ENCODE results near the gene GMDS. TPM values are rescaled to one million over a fixed set of nuclear protein-coding genes. Genes with fewer than 3 reads are reported as not detected.

The GMDS gene
- total and polyA plus RNA-seq, 2 of the 4 experiments (the other 2 are of a cell fraction): 7.3 to 21.9 TPM

DNA sequence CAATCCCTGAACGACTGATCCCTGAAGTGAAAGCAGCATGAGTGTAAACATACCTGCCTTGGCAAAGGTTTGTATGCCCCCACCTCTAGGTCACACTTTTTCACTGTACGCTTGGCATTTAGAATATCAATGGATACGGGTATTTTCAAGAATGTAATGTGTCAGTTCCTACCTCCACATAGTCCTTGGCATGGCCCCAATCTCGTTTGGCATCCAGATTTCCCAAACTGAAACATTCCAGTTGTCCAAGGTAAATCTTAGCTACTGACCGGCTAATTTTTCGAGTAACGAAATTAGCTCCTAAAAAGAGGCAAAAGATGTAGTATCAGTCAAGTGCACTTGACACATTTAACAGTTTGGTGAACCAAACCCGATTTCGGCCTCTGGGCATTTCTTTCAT, 315.5 kb downstream of the GMDS start:
- H2BK15ac ChIP-seq (ENCODE audit: low read depth, low read length): no peak overlapping the region
- H3K4me2 ChIP-seq (ENCODE audit: low read depth, low read length): no peak overlapping the region
- ATAC-seq (ENCODE audit: low read depth): no peak
- in situ Hi-C loops (cut with MboI; ENCODE audit: low sequenced_read_pairs) (no loop called here), dilution Hi-C loops (cut with HindIII; ENCODE audit: low sequenced_read_pairs, unreplicated experiment) (no loop called here), intact Hi-C loops (cut with micrococcal nuclease) (no loop called here)
- H3K9me1 ChIP-seq (ENCODE audit: insufficient read depth, low read length): peaks cover 3% of the 10 kb centered on the region; the same call in 1 of the 2 replicates
- H3K27me3 ChIP-seq (ENCODE audit: control insufficient read depth, insufficient read depth, low read length): no peaks in the 10 kb centered on the region
- H3K4me3 ChIP-seq (ENCODE audit: insufficient read depth, low read depth, low read length): no peak overlapping the region
- H2AK9ac ChIP-seq (replicated peaks; ENCODE audit: low read depth, low read length, poor library complexity): no peak overlapping the region
- no peak overlapping the region for H3K27ac ChIP-seq (ENCODE audit: insufficient read depth, low read length)
- H3K36me3 ChIP-seq (ENCODE audit: control insufficient read depth, insufficient read depth, low read length): peaks cover 1% of the 10 kb centered on the region; the same call in 1 of the 2 replicates
- no CpG with 5 or more reads among the region's 9 CpGs for WGBS, 2 experiments (ENCODE audit: extremely low coverage in 2 of 2, insufficient read length in 1 of 2)
- ChIA-PET POLR2A (ENCODE audit: unreplicated experiment) (no interaction called here), CTCF (interaction anchor here (1.3 to 1.6 kb wide), 2 partner anchors 10 to 12 kb away, joined by 4 to 5 read pairs; no protein-coding TSS in a partner anchor)
- no peaks in the 10 kb centered on the region for H3K9me3 ChIP-seq (ENCODE audit: control insufficient read depth, insufficient read depth, low read length)
- H4K8ac ChIP-seq (ENCODE audit: low read depth in 2 of 2, low read length in 2 of 2): no peak overlapping the region
- no peak overlapping the region for H2AFZ ChIP-seq (replicated peaks; ENCODE audit: low read length, poor library complexity)
- H4K20me1 ChIP-seq (ENCODE audit: insufficient read depth, low read length): no peaks in the 10 kb centered on the region
- H3K14ac ChIP-seq (replicated peaks; ENCODE audit: low read depth, low read length): no peak overlapping the region
- H3K9ac ChIP-seq (ENCODE audit: low read depth, low read length): no peak overlapping the region
- H3K79me1 ChIP-seq (ENCODE audit: low read depth in 1 of 2, low read length in 2 of 2): no peaks in the 10 kb centered on the region
- no peak overlapping the region for H2BK20ac ChIP-seq (ENCODE audit: low read depth, low read length)
- no peak overlapping the region for H4K5ac ChIP-seq (ENCODE audit: low read depth, low read length)
- no peak overlapping the region for H2AK5ac ChIP-seq (ENCODE audit: low read depth, low read length)
- peaks cover 10% of the 10 kb centered on the region; the same call in 1 of the 2 replicates for H3K4me1 ChIP-seq (ENCODE audit: control insufficient read depth, insufficient read depth, low read length)
- no peak overlapping the region for H3K4ac ChIP-seq (ENCODE audit: low read depth, low read length)
- DNase-seq: no peak
- no peak overlapping the region; the same call in 1 of the 2 replicates for H3K18ac ChIP-seq (ENCODE audit: low read depth, low read length)
- no peak for TF ChIP-seq BHLHE40 (IDR thresholded peaks at IDR 0.05; ENCODE audit: low read depth, low read length)
- H2BK5ac ChIP-seq (ENCODE audit: low read depth, low read length, poor library complexity, severe bottlenecking): no peak overlapping the region
- H4K91ac ChIP-seq (ENCODE audit: insufficient read depth, low read depth, low read length): no peak overlapping the region
- no peak overlapping the region for H2BK120ac ChIP-seq (ENCODE audit: low read depth, low read length)
- H3K56ac ChIP-seq (ENCODE audit: extremely low read depth, insufficient read depth, low read length): no peak overlapping the region
- no peak overlapping the region for H3K23ac ChIP-seq (ENCODE audit: low read depth, low read length)
- no TSS peak for BruUV-seq (replicated peaks)
